Left lung (tissue), 10 donors: ENCODE measurements around the gene DDX5. TPM values are rescaled to one million over a fixed set of nuclear protein-coding genes. Genes with fewer than 3 reads are reported as not detected.

ENCODE experiments used
- ATAC-seq: fragments of 200-7000 bp; cut with Tn5 transposase; one replicate; pipeline ENCODE4 v1.9.1; 2020; ENCODE audit warnings: moderate library complexity
- DNase-seq, 4 donors: peaks; one replicate each; pipeline ENCODE4 v3.0.0-alpha.2; 2013 to 2020
- H3K27ac ChIP-seq, 2 donors: fragments of 200-600 bp; sonication (generic) in 1 of 2; one replicate each; pipeline versions ENCODE4 v1.5.0 to v1.8.0; 2020 to 2021
- H3K27me3 ChIP-seq, 2 donors: fragments of 200-600 bp; sonication (generic) in 1 of 2; one replicate each; pipeline versions ENCODE4 v1.5.0 to v1.8.0; 2020 to 2021
- H3K36me3 ChIP-seq, 2 donors: fragments of 200-600 bp; sonication (generic) in 1 of 2; one replicate each; pipeline versions ENCODE4 v1.5.0 to v1.8.0; 2020 to 2021
- H3K4me1 ChIP-seq, 2 donors: fragments of 200-600 bp; one replicate each; pipeline ENCODE4 v1.8.0; 2021
- H3K4me3 ChIP-seq, 2 donors: fragments of 200-600 bp; sonication (generic) in 1 of 2; one replicate each; pipeline versions ENCODE4 v1.5.0 to v1.8.0; 2020 to 2021; ENCODE audit warnings: mild to moderate bottlenecking in 1 of 2
- H3K9me3 ChIP-seq, 2 donors: fragments of 200-600 bp; sonication (generic) in 1 of 2; one replicate each; pipeline versions ENCODE4 v1.5.0 to v1.8.0; 2020 to 2021
- CTCF ChIP-seq, 2 donors: fragments of 200-600 bp; sonication (generic) in 1 of 2; IDR thresholded peaks; one replicate each; pipeline versions ENCODE4 v1.5.0 to v1.8.0; 2021; ENCODE audit warnings: antibody characterized with exemption in 2 of 2
- intact Hi-C, 2 donors: fragments of 100-400 bp; cut with DNase I; formaldehyde crosslinking; loops; one replicate each; pipeline versions ENCODE4 v1.11.2 to v1.14.2; 2022
- polyA plus RNA-seq, 6 donors: library from polyadenylated mRNA; unstranded; fragments of 120-200 nt; gene quantifications; one replicate each; pipeline ENCODE4 v1.2.1, GENCODE V29; 2013; ENCODE audit not compliant: insufficient read length in 6 of 6
- total RNA-seq, 2 donors: library from RNA; stranded (reverse); fragmentation: NEBNext Ultra II Directional; extraction: Animal tissue kit (Norgen Biotek cat#: 25700); gene quantifications; one replicate each; pipeline ENCODE4 v1.2.1, GENCODE V29; 2021
- donor health status: DM: no; HTN: yes; CAD: no.
- donor health status: DM: no; HTN: no; CAD: no.

The DDX5 gene
- total and polyA plus RNA-seq, 8 donors = 653 to 835 (median 730) TPM

GRCh38 chr17:64551461-64551860, 45.4 kb upstream of the DDX5 start:
- H3K4me3 ChIP-seq = no peak overlapping the region
- ATAC-seq (no peak), DNase-seq (no peak)
- TF ChIP-seq CTCF (IDR thresholded peaks at IDR 0.05) = no peak
- H3K4me1 ChIP-seq = no peaks in the 10 kb centered on the region
- H3K27me3 ChIP-seq = no peaks in the 10 kb centered on the region
- H3K36me3 ChIP-seq = peaks cover 0 to 89% of the 10 kb centered on the region in 2 donors
- H3K9me3 ChIP-seq = no peaks in the 10 kb centered on the region
- intact Hi-C loops = no loop called here
- H3K27ac ChIP-seq = no peak overlapping the region

- ATAC-seq (no peak), DNase-seq (no peak)
- H3K4me1 ChIP-seq = no peaks in the 10 kb centered on the region
- no peak overlapping the region for H3K4me3 ChIP-seq
- TF ChIP-seq CTCF (IDR thresholded peaks at IDR 0.05) = no peak
- intact Hi-C loops = no loop called here
- H3K27me3 ChIP-seq = no peaks in the 10 kb centered on the region
- H3K9me3 ChIP-seq = no peaks in the 10 kb centered on the region
- H3K27ac ChIP-seq = no peak overlapping the region
- peaks cover 0 to 89% of the 10 kb centered on the region in 2 donors for H3K36me3 ChIP-seq
Observed at GRCh38 chr17:64547319-64547718, 41.2 kb upstream of the DDX5 start.

GRCh38 chr17:64546716-64547115, 40.6 kb upstream of the DDX5 start:
- DNase-seq (no peak), ATAC-seq (no peak)
- Histone ChIP-seq H3K4me3 (no peak overlapping the region), H3K27me3 (no peaks in the 10 kb centered on the region), H3K9me3 (no peaks in the 10 kb centered on the region), H3K4me1 (no peaks in the 10 kb centered on the region), H3K36me3 (peaks cover 0 to 92% of the 10 kb centered on the region in 2 donors), H3K27ac (no peak overlapping the region)
- TF ChIP-seq CTCF (IDR thresholded peaks at IDR 0.05) = no peak
- intact Hi-C loops = no loop called here

- Histone ChIP-seq H3K4me3 (no peak overlapping the region), H3K9me3 (no peaks in the 10 kb centered on the region), H3K27me3 (no peaks in the 10 kb centered on the region), H3K4me1 (no peaks in the 10 kb centered on the region), H3K36me3 (peaks cover 0 to 86% of the 10 kb centered on the region in 2 donors), H3K27ac (no peak overlapping the region)
- DNase-seq = no peak
- TF ChIP-seq CTCF (IDR thresholded peaks at IDR 0.05) = no peak
- intact Hi-C loops = no loop called here
- no peak for ATAC-seq
Observed at GRCh38 chr17:64544742-64545141, 38.7 kb upstream of the DDX5 start.

- Histone ChIP-seq H3K36me3 (peaks cover 0 to 90% of the 10 kb centered on the region in 2 donors), H3K27me3 (no peaks in the 10 kb centered on the region), H3K9me3 (no peaks in the 10 kb centered on the region), H3K27ac (no peak overlapping the region), H3K4me3 (no peak overlapping the region), H3K4me1 (no peaks in the 10 kb centered on the region)
- intact Hi-C loops = no loop called here
- no peak for ATAC-seq
- no peak for TF ChIP-seq CTCF (IDR thresholded peaks at IDR 0.05)
- DNase-seq = no peak
Observed at GRCh38 chr17:64540118-64540776, 34.2 kb upstream of the DDX5 start.
